HG03342 (cell line): ENCODE results near the gene TRIP6.

Experiments used
- ATAC-seq: cut with Tn5 transposase; IDR thresholded peaks from one replicate; pipeline ENCODE4 v1.9.1; 2021; ENCODE audit warnings: mild to moderate bottlenecking, moderate library complexity; ENCODE audit not compliant: unreplicated experiment

TRIP6 gene

GRCh38 chr7:100888988-100889750 is 22.0 kb downstream of the TRIP6 start, which contains the start of gene UFSP1:
UFSP1 (minus strand) TSS chr7:100889715; CDS start chr7:100889271, 444 bp downstream.
- no peak for ATAC-seq

GRCh38 chr7:100890653-100891567 is 23.7 kb downstream of the TRIP6 start:
- ATAC-seq = no peak

DNA sequence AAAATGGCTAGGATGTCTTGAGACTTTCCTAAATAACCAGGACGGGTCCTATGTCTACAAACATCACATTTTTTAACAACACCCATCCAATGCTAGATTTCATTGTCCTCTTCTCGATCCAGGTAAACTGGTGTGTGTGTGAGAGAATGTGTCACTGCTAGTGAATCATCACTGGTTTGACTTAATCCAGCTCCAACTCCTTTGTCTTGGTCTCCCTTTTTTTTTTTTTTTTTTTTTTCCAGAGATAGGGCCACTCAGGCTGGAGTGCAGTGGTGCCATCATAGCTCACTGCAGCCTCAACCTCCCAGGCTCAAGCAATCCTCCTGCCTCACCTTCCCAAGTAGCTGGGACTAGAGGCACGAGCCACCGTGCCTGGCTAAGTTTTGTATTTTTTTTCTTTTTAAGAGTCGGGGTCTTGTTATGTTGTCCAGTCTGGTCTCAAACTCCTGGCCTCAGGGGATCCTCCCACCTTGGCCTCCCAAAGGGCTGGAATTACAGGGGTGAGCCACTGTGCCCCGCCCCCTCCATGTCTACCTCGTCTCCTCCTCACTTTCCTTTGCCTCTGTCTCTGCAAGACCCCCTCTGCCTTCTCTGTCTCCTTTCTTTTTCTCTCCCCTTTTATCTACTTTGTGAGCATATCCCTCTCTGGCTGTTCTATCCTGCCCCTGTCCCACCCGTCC is 24.5 kb downstream of the TRIP6 start:
- ATAC-seq = no peak

DNA sequence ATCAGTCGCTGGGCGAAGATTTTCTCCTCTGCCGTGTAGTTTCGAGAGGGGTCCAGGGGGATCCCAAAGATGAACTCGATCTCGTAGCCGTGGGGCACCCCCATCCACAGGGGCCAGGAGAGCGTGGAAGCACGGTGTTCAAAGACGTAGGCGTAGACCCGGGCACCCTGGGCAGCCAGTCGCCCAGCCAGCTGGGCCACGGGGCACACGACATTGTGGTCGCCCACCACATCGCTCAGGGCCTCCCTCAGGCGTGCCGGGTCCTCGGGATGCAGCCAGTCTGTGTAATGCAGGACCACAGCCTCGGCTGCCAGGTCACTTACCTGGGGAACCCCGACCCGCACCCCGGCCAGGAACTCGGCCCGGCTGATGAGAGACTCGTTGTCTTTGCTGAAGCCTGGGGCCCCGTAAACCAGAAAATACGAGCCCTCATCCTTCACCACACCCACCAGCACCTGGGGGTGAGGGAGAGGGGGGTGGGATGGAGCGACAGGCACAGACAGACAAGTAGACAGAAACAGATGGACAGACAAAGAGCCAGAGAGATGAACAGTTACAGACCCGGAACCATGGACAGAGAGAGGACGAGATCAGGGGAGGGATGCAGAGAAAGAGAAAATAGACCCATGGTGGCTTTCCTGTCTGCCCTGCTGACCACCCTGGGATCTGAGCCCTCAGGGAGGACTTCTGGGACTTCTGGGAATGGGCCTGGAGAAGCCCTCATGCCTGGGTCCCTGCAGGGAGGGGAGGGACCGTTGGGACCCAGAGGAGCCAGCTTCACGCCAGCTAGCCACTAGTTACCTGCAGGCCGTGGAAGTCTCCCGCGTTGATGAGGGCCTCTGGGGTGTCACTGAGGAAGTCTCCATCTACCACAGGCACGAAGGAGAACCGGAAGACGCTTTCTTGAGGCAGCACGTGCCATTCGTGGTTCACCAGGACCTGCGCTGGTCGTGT is 25.5 kb downstream of the TRIP6 start:
- ATAC-seq = no peak

DNA sequence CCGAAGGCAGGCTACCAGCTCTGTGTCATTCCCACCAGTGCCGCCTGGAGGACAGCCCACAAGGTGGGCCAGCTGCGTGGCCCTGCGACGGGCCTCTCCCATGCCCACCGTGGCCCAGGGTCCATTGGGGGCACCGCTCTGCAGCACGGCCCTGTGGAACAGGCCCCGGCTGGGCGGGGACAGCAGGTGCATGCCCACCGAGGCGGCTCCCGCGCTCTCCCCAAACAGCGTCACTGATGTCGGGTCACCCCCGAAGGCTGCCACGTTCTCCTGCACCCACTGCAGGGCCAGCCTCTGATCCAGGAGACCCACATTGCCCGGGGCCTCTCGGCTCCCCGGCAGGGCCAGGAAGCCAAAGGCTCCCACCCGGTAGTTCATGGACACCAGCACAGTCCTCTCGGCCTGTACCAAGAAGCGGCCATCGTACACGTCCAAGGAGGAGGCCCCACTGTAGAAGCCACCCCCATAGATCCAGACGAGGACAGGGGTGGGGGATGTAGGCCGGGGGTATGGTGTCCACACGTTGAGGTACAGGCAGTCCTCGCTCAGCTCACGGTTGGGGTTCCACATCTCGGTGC is 26.2 kb downstream of the TRIP6 start:
- ATAC-seq = no peak

GRCh38 chr7:100893910-100894721 is 26.9 kb downstream of the TRIP6 start:
- ATAC-seq = no peak

GRCh38 chr7:100894860-100895700 is 27.9 kb downstream of the TRIP6 start:
- no peak for ATAC-seq

- no peak for ATAC-seq
Observed at GRCh38 chr7:100895701-100895955, 28.4 kb downstream of the TRIP6 start, which contains the start of gene ACHE. ACHE (minus strand) TSS chr7:100895888; CDS start chr7:100894232, 1,656 bp downstream.

- no peak for ATAC-seq
Observed at GRCh38 chr7:100895956-100896731, 29.0 kb downstream of the TRIP6 start.

DNA sequence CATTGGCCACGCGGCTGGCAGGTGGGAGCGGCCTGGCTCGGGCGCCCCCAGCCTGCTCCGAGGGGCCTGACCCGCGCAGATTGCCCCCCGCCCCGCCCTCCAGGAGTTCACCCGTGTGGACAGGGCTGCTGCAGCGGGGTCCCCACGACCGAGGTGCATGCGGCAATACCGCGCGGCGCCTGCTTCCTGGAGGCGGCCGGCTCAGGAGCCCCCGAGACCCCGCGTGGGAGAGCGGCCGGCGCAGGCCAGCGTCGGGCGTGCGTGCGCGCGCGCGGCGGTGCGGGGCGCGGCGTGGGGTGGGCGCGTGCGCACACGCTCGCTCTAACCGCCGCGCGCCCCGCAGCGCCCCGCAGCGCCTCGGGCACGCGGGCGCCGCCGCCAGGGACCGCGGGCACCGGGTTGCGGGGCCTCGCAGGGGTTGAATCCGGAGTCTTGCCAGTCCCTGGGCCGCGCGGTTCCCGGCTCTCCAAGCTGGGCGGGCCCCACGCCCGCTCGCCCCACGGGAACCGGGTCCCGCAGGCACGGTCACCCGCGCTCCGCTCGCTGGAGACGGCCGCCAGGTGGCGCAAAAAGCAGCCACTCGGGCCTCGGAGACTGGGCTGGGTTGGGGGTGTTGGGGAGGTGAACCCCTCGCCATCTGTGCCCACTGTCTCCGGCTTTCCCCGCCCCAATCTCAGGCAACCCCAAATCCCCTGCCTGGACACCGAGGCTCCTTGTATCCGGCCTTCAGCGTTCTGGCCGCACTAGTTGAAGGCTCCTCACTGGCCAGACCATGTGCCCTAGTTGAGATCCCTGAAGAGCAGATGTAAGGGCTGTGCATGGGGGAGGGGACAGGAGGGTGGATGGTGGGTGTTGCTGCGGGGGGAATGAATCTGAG is 29.8 kb downstream of the TRIP6 start:
- ATAC-seq = no peak

- ATAC-seq = no peak
Observed at GRCh38 chr7:100897772-100898454, 30.7 kb downstream of the TRIP6 start.

- ATAC-seq = no peak
Observed at GRCh38 chr7:100899432-100899831, 32.2 kb downstream of the TRIP6 start.

DNA sequence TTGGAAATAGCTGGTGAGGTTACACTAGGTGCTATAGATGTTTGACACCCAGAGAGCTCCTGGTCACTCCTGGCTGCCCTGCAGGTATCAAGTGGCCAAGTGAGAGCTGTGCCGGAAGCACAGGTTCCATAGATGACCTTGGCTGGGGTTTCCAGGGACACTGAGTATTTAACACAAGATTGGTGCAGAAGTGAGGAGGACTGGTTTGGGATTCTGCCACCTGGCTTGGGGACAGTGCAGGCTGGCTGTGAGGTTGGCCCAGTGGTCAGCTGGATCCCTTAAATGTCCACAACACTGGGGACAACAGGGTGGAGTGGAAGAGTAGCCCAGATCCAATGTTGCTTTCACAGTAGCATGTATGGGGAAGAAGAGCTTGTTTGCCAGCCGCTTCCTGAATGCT is 33.8 kb downstream of the TRIP6 start:
- no peak for ATAC-seq

- ATAC-seq = no peak
Observed at GRCh38 chr7:100901921-100902332, 34.7 kb downstream of the TRIP6 start.

- ATAC-seq = no peak
Observed at GRCh38 chr7:100902638-100903037, 35.5 kb downstream of the TRIP6 start.

GRCh38 chr7:100908512-100908911 is 41.3 kb downstream of the TRIP6 start:
- ATAC-seq = no peak
